Smooth muscle cell (in vitro differentiated cells): Measurements from ENCODE around the gene SLC24A3. TPM values are rescaled to one million over a fixed set of nuclear protein-coding genes. Genes with fewer than 3 reads are reported as not detected.

Experiments
- DNase-seq: peaks from one replicate; lab custom pipeline; 2025; ENCODE audit not compliant: unreplicated experiment; lab: John Stamatoyannopoulos, UW
- H2AFZ ChIP-seq: fragments of 200-600 bp; sonication (generic); 2 replicates; pipeline ENCODE4 v1.6.0; 2016; ENCODE audit warnings: antibody characterized with exemption, low read depth, mild to moderate bottlenecking
- H3F3A ChIP-seq: fragments of 200-600 bp; sonication (generic); 2 replicates; pipeline ENCODE4 v1.6.0; 2017; ENCODE audit warnings: antibody characterized with exemption, low read depth
- H3K27ac ChIP-seq: fragments of 200-600 bp; sonication (generic); 2 replicates; pipeline ENCODE4 v1.5.1; 2016; ENCODE audit warnings: low read depth, mild to moderate bottlenecking
- H3K27me3 ChIP-seq: fragments of 200-600 bp; sonication (generic); 2 replicates; pipeline ENCODE4 v1.6.1; 2016; ENCODE audit warnings: low read depth, mild to moderate bottlenecking
- H3K36me3 ChIP-seq: fragments of 200-600 bp; sonication (generic); 2 replicates; pipeline ENCODE4 v1.5.1; 2016; ENCODE audit warnings: low read depth
- H3K4me1 ChIP-seq: fragments of 200-600 bp; sonication (generic); 2 replicates; pipeline ENCODE4 v1.5.1; 2016; ENCODE audit warnings: low read depth
- H3K4me2 ChIP-seq: fragments of 200-600 bp; sonication (generic); 2 replicates; pipeline ENCODE4 v1.6.0; 2016; ENCODE audit warnings: mild to moderate bottlenecking
- H3K4me3 ChIP-seq: fragments of 200-600 bp; sonication (generic); 2 replicates; pipeline ENCODE4 v1.5.1; 2016; ENCODE audit warnings: mild to moderate bottlenecking
- H3K79me2 ChIP-seq: fragments of 200-600 bp; sonication (generic); 2 replicates; pipeline ENCODE4 v1.6.0; 2016; ENCODE audit warnings: low read depth, mild to moderate bottlenecking
- H3K9ac ChIP-seq: fragments of 200-600 bp; sonication (generic); 2 replicates; pipeline ENCODE4 v1.6.0; 2016; ENCODE audit warnings: low read depth
- H3K9me3 ChIP-seq: fragments of 200-600 bp; sonication (generic); replicated peaks from 2 replicates; pipeline ENCODE4 v1.5.1; 2016; ENCODE audit warnings: low read depth
- H4K20me1 ChIP-seq: fragments of 200-600 bp; sonication (generic); 2 replicates; pipeline ENCODE4 v1.6.0; 2016; ENCODE audit warnings: low read depth
- WGBS: methylation state at CpG from one replicate; pipeline ENCODE4 v1.1.7; 2016; ENCODE audit warnings: low lambda C conversion rate; 5-methylcytosine and 5-hydroxymethylcytosine counted together
- polyA plus RNA-seq: library from polyadenylated mRNA; unstranded; fragments of >200 nt; fragmentation: Nextera tagmentation; extraction: Ambion mirVana; gene quantifications from 2 replicates; pipeline ENCODE4 v1.2.1, GENCODE V29; 2016
- total RNA-seq: library from RNA; depleted of rRNA; stranded (reverse); fragments of >200 nt; gene quantifications from 2 replicates; pipeline ENCODE4 v1.2.3, GENCODE V29; 2014
- TF ChIP-seq, protein P1 (sequence below): fragments of 200-600 bp; sonication (generic); IDR thresholded peaks from 2 replicates; pipeline ENCODE4 v1.5.1; 2017; ENCODE audit warnings: borderline replicate concordance, mild to moderate bottlenecking, antibody characterized with exemption; ENCODE audit not compliant: insufficient read depth, poor library complexity, severe bottlenecking

The SLC24A3 gene
- total and polyA plus RNA-seq, 2 experiments from 2014 or later = 2.5 to 3.2 TPM

- 50% methylated on average over 1 of the region's 1 CpG for WGBS
- no peaks in the 10 kb centered on the region for H4K20me1 ChIP-seq
Measured at GRCh38 chr20:19207541-19207940, 4.9 kb upstream of the SLC24A3 start.

GRCh38 chr20:19210391-19211155 is 1.9 kb upstream of the SLC24A3 start:
- no peak overlapping the region for H3K4me2 ChIP-seq
- peaks cover 3% of the 10 kb centered on the region for H3K27me3 ChIP-seq
- WGBS = 70% methylated on average over 9 of the region's 9 CpGs
- H4K20me1 ChIP-seq = no peaks in the 10 kb centered on the region
- H3K4me3 ChIP-seq = no peak overlapping the region
- H3K9me3 ChIP-seq = no peaks in the 10 kb centered on the region
- no peaks in the 10 kb centered on the region for H3K36me3 ChIP-seq
- DNase-seq = no peak
- H3K79me2 ChIP-seq = no peaks in the 10 kb centered on the region
- H3K9ac ChIP-seq = no peak overlapping the region
- H3K4me1 ChIP-seq = no peaks in the 10 kb centered on the region
- H3K27ac ChIP-seq = no peak overlapping the region
- H3F3A ChIP-seq = no peaks in the 10 kb centered on the region
- H2AFZ ChIP-seq = no peak overlapping the region
- TF ChIP-seq, protein P1, sequence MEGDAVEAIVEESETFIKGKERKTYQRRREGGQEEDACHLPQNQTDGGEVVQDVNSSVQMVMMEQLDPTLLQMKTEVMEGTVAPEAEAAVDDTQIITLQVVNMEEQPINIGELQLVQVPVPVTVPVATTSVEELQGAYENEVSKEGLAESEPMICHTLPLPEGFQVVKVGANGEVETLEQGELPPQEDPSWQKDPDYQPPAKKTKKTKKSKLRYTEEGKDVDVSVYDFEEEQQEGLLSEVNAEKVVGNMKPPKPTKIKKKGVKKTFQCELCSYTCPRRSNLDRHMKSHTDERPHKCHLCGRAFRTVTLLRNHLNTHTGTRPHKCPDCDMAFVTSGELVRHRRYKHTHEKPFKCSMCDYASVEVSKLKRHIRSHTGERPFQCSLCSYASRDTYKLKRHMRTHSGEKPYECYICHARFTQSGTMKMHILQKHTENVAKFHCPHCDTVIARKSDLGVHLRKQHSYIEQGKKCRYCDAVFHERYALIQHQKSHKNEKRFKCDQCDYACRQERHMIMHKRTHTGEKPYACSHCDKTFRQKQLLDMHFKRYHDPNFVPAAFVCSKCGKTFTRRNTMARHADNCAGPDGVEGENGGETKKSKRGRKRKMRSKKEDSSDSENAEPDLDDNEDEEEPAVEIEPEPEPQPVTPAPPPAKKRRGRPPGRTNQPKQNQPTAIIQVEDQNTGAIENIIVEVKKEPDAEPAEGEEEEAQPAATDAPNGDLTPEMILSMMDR = no peak

More at GRCh38 chr20:19207541-19207940, 4.9 kb upstream of the SLC24A3 start:
- Histone ChIP-seq H3K27me3 (no peaks in the 10 kb centered on the region), H3K9ac (no peak overlapping the region), H3F3A (no peaks in the 10 kb centered on the region), H3K79me2 (no peaks in the 10 kb centered on the region), H3K9me3 (no peaks in the 10 kb centered on the region), H3K4me3 (no peak overlapping the region), H3K27ac (no peak overlapping the region), H3K4me2 (no peak overlapping the region), H3K4me1 (no peaks in the 10 kb centered on the region), H3K36me3 (no peaks in the 10 kb centered on the region), H2AFZ (no peak overlapping the region)
- TF ChIP-seq, protein P1 = no peak
- no peak for DNase-seq

- H3K9me3 ChIP-seq = no peaks in the 10 kb centered on the region
- H2AFZ ChIP-seq = no peak overlapping the region
- no peaks in the 10 kb centered on the region for H3K36me3 ChIP-seq
- H3K27me3 ChIP-seq = peaks cover 7% of the 10 kb centered on the region
- peak overlapping the region; percentile 86 for H3K4me2 ChIP-seq
- TF ChIP-seq, protein P1 = no peak
- no peaks in the 10 kb centered on the region for H3K4me1 ChIP-seq
- WGBS = 65% methylated on average over 4 of the region's 5 CpGs
- peak overlapping the region; percentile 55 for H3K4me3 ChIP-seq
- no peaks in the 10 kb centered on the region for H3K79me2 ChIP-seq
- DNase-seq = no peak
- no peaks in the 10 kb centered on the region for H3F3A ChIP-seq
- no peaks in the 10 kb centered on the region for H4K20me1 ChIP-seq
- no peak overlapping the region for H3K27ac ChIP-seq
- no peak overlapping the region for H3K9ac ChIP-seq
Measured at GRCh38 chr20:19211252-19211651, 1.2 kb upstream of the SLC24A3 start.
